HG03442 (cell line): Measurements from ENCODE around the gene LRTM2.

Source experiments
- ATAC-seq: cut with Tn5 transposase; IDR thresholded peaks from one replicate; pipeline ENCODE4 v1.9.1; 2021; ENCODE audit warnings: mild to moderate bottlenecking, moderate library complexity; ENCODE audit not compliant: unreplicated experiment

The LRTM2 gene

GRCh38 chr12:1829306-1829900, 9.0 kb downstream of the LRTM2 start:
- ATAC-seq = no peak

GRCh38 chr12:1830401-1830845, 10.1 kb downstream of the LRTM2 start:
- no peak for ATAC-seq

GRCh38 chr12:1830981-1831963, 10.9 kb downstream of the LRTM2 start:
- ATAC-seq = no peak

GRCh38 chr12:1832801-1833595, 12.6 kb downstream of the LRTM2 start:
- ATAC-seq = no peak

- no peak for ATAC-seq
These were observed 13.2 kb downstream of the LRTM2 start for GRCh38 chr12:1833596-1834028.

- no peak for ATAC-seq
These were observed 14.0 kb downstream of the LRTM2 start for GRCh38 chr12:1834186-1834925.

GRCh38 chr12:1835211-1836131, 15.1 kb downstream of the LRTM2 start:
- ATAC-seq = no peak

- ATAC-seq = no peak
These were observed 16.0 kb downstream of the LRTM2 start for GRCh38 chr12:1836241-1836803.

- no peak for ATAC-seq
These were observed 16.6 kb downstream of the LRTM2 start for GRCh38 chr12:1836854-1837421.

GRCh38 chr12:1837541-1838204, 17.3 kb downstream of the LRTM2 start:
- no peak for ATAC-seq

- ATAC-seq = no peak
These were observed 18.0 kb downstream of the LRTM2 start for GRCh38 chr12:1838205-1838993.

- ATAC-seq = no peak
These were observed 18.6 kb downstream of the LRTM2 start for GRCh38 chr12:1838994-1839365.

GRCh38 chr12:1839464-1839863, 19.1 kb downstream of the LRTM2 start:
- ATAC-seq = no peak

GRCh38 chr12:1839956-1840951, 19.9 kb downstream of the LRTM2 start:
- no peak for ATAC-seq

GRCh38 chr12:1840981-1841425, 20.6 kb downstream of the LRTM2 start:
- no peak for ATAC-seq

GRCh38 chr12:1841586-1842182, 21.3 kb downstream of the LRTM2 start:
- no peak for ATAC-seq
